ENCODE results near the gene SEC63. TPM values are rescaled to one million over a fixed set of nuclear protein-coding genes. Genes with fewer than 3 reads are reported as not detected.

The SEC63 gene
- total and polyA plus RNA-seq, 4 experiments from 2014 or later = 19.6 to 95.5 (median 68.7) TPM

- Mint-ChIP-seq H3K36me3 (peaks cover 45 to 57% of the 10 kb centered on the region in 2 donors), H3K9me3 (no peaks in the 10 kb centered on the region), H3K27ac (peak overlapping the region; percentile 0 to 68 (median 64)), H3K4me3 (peak overlapping the region in 7 of 8 donors; percentile 17 to 97 (median 57)), H3K27me3 (no peaks in the 10 kb centered on the region), H3K4me1 (peaks cover 52 to 90% (median 71%) of the 10 kb centered on the region in 4 donors)
- Histone ChIP-seq H3K4me3 (ENCODE audit: low read length in 2 of 2) (no peak overlapping the region), H3K27me3 (ENCODE audit: insufficient read depth, low read length) (no peaks in the 10 kb centered on the region), H3K27ac (ENCODE audit: low read depth, low read length) (no peak overlapping the region), H3K36me3 (ENCODE audit: insufficient read depth, low read length) (no peaks in the 10 kb centered on the region), H3K4me1 (ENCODE audit: insufficient read depth, low read length) (peaks cover 61% of the 10 kb centered on the region), H3K9me3 (ENCODE audit: control insufficient read depth in 1 of 2, low read length in 2 of 2) (no peaks in the 10 kb centered on the region)
- no peak for DNase-seq
- intact Hi-C loops (cut with micrococcal nuclease) = no loop called here
- POLR2A ChIA-PET (ENCODE audit: partially characterized antibody) = interaction anchor here (1.7 to 11.9 kb wide), 7 partner anchors 11 to 93 kb away, joined by 3 to 270 read pairs (median 85); no protein-coding TSS in a partner anchor
- CTCF ChIA-PET (ENCODE audit: partially characterized antibody) = interaction anchor here (0.8 to 10.6 kb wide), 7 partner anchors 12 to 1003 kb away, joined by 3 to 140 read pairs (median 3); no protein-coding TSS in a partner anchor
Measured at GRCh38 chr6:107817784-107818183, 140.2 kb downstream of the SEC63 start.

Other genes with a start within 250 kb of the SEC63 start
- gene SCML4, start 133.9 kb downstream of the SEC63 start, total RNA-seq = 10 to 100 TPM; 85.2 to 90.2 TPM
- gene SCML4, start 133.9 kb downstream of the SEC63 start, polyA plus RNA-seq = 100 to 1,000 TPM in 1 of 2 donors, 10 to 100 TPM in 1; 78.9 to 105 TPM
- gene OSTM1, start 116.5 kb upstream of the SEC63 start, total RNA-seq = 10 to 100 TPM; 54.4 to 55.6 TPM
- gene OSTM1, start 116.5 kb upstream of the SEC63 start, polyA plus RNA-seq = 10 to 100 TPM; 44.4 to 59.8 TPM
- not detected for gene NR2E1, start 207.8 kb upstream of the SEC63 start, total RNA-seq
- not detected for gene NR2E1, start 207.8 kb upstream of the SEC63 start, polyA plus RNA-seq